Measurements from ENCODE around the gene UNC5C. TPM values are rescaled to one million over a fixed set of nuclear protein-coding genes. Genes with fewer than 3 reads are reported as not detected.

The UNC5C gene
- total RNA-seq, 2 donors from 2014 or later: 0.52 to 2.0 TPM

- H3K4me3 ChIP-seq: no peak overlapping the region
- DNase-seq (no peak), ATAC-seq (no peak)
- intact Hi-C loops (cut with DNase I): no loop called here
- 57 to 59% methylated on average over 3 of the region's 3 CpGs for WGBS, 2 donors
- H3K27me3 ChIP-seq: no peaks in the 10 kb centered on the region
- H3K4me1 ChIP-seq: no peaks in the 10 kb centered on the region
- no peaks in the 10 kb centered on the region for H3K36me3 ChIP-seq (replicated peaks in 1 of 2; ENCODE audit: insufficient read depth in 1 of 2, low read depth in 2 of 2)
- no peak overlapping the region for H3K27ac ChIP-seq
- TF ChIP-seq POLR2A (IDR thresholded peaks at IDR 0.05) (no peak), CTCF (IDR thresholded peaks at IDR 0.05) (no peak)
- H3K9me3 ChIP-seq: no peaks in the 10 kb centered on the region
Observed at GRCh38 chr4:95272036-95272435, 276.7 kb downstream of the UNC5C start.

- DNase-seq (no peak), ATAC-seq (no peak)
- H3K9me3 ChIP-seq: no peaks in the 10 kb centered on the region
- no peaks in the 10 kb centered on the region for H3K27me3 ChIP-seq
- H3K4me1 ChIP-seq: no peaks in the 10 kb centered on the region
- intact Hi-C loops (cut with DNase I): no loop called here
- no peak for TF ChIP-seq CTCF (IDR thresholded peaks at IDR 0.05)
- TF ChIP-seq POLR2A (IDR thresholded peaks at IDR 0.05): no peak
- H3K27ac ChIP-seq: no peak overlapping the region
- H3K36me3 ChIP-seq (replicated peaks in 1 of 2; ENCODE audit: insufficient read depth in 1 of 2, low read depth in 2 of 2): no peaks in the 10 kb centered on the region
- WGBS, 2 donors: 67 to 71% methylated on average over 7 of the region's 7 CpGs
- H3K4me3 ChIP-seq: no peak overlapping the region
Observed at GRCh38 chr4:95268819-95269565, 279.8 kb downstream of the UNC5C start.

GRCh38 chr4:95267081-95267480 is 281.7 kb downstream of the UNC5C start:
- no peaks in the 10 kb centered on the region for H3K27me3 ChIP-seq
- H3K9me3 ChIP-seq: no peaks in the 10 kb centered on the region
- H3K27ac ChIP-seq: no peak overlapping the region
- H3K4me1 ChIP-seq: no peaks in the 10 kb centered on the region
- intact Hi-C loops (cut with DNase I): no loop called here
- no peaks in the 10 kb centered on the region for H3K36me3 ChIP-seq (replicated peaks in 1 of 2; ENCODE audit: insufficient read depth in 1 of 2, low read depth in 2 of 2)
- H3K4me3 ChIP-seq: no peak overlapping the region
- no peak for TF ChIP-seq POLR2A (IDR thresholded peaks at IDR 0.05)
- no peak for TF ChIP-seq CTCF (IDR thresholded peaks at IDR 0.05)
- DNase-seq (no peak), ATAC-seq (no peak)

GRCh38 chr4:95265814-95266740 is 282.7 kb downstream of the UNC5C start:
- no peak for ATAC-seq

More at GRCh38 chr4:95265814-95266740, 282.7 kb downstream of the UNC5C start:
- 57 to 62% methylated on average over 5 of the region's 5 CpGs for WGBS, 2 donors
- intact Hi-C loops (cut with DNase I): no loop called here
- TF ChIP-seq CTCF (IDR thresholded peaks at IDR 0.05): no peak
- TF ChIP-seq POLR2A (IDR thresholded peaks at IDR 0.05): no peak
- Histone ChIP-seq H3K27ac (no peak overlapping the region), H3K27me3 (no peaks in the 10 kb centered on the region), H3K4me1 (no peaks in the 10 kb centered on the region), H3K36me3 (replicated peaks in 1 of 2; ENCODE audit: insufficient read depth in 1 of 2, low read depth in 2 of 2) (no peaks in the 10 kb centered on the region), H3K9me3 (no peaks in the 10 kb centered on the region), H3K4me3 (no peak overlapping the region)
- DNase-seq: no peak
